ENCODE measurements around the gene ELP5.

- TF ChIP-seq TOX (CRISPR knock-in tag; IDR thresholded peaks at IDR 0.05; ENCODE audit: borderline replicate concordance) = no peak
- no peak for TF ChIP-seq SNAI2 (CRISPR knock-in tag; IDR thresholded peaks at IDR 0.05)
- TF ChIP-seq ZNF70 (CRISPR knock-in tag; IDR thresholded peaks at IDR 0.05) = no peak
- no peak for TF ChIP-seq ARNTL (CRISPR knock-in tag; IDR thresholded peaks at IDR 0.05; ENCODE audit: borderline replicate concordance, low read depth)
- no peak for TF ChIP-seq ZNF8 (CRISPR knock-in tag; IDR thresholded peaks at IDR 0.05)
- TF ChIP-seq RARB (CRISPR knock-in tag; IDR thresholded peaks at IDR 0.05) = no peak
- no peak for TF ChIP-seq ZFP30 (CRISPR knock-in tag; IDR thresholded peaks at IDR 0.05)
- no peak for TF ChIP-seq PATZ1 (CRISPR knock-in tag; IDR thresholded peaks at IDR 0.05; ENCODE audit: borderline replicate concordance)
- TF ChIP-seq GLIS3 (CRISPR knock-in tag; IDR thresholded peaks at IDR 0.05) = no peak
- TF ChIP-seq CREB5 (CRISPR knock-in tag; IDR thresholded peaks at IDR 0.05; ENCODE audit: low read depth) = no peak
These were observed 55.1 kb downstream of the ELP5 start, which contains the start of gene EIF5A for GRCh38 chr17:7306911-7307685.

Measured in SK-N-SH treated with all-trans-retinoic acid at 6 μM for 48 hours (cell line).